Tibial nerve (tissue), 4 donors: ENCODE results near the gene RTP3. TPM values are rescaled to one million over a fixed set of nuclear protein-coding genes. Genes with fewer than 3 reads are reported as not detected.

Experiments used
- DNase-seq, 2 donors: peaks; one replicate each; pipeline ENCODE4 v3.0.0-alpha.2; 2019; ENCODE audit warnings: low spot score in 2 of 2
- H3K27ac ChIP-seq, 4 donors: fragments of 200-600 bp; sonication (generic) in 3 of 4; one replicate each; pipeline ENCODE4 v1.5.1; 2017 to 2019; ENCODE audit warnings: mild to moderate bottlenecking in 1 of 4
- H3K27me3 ChIP-seq, 2 donors: fragments of 200-600 bp; sonication (generic) in 1 of 2; one replicate each; pipeline versions ENCODE4 v1.5.1 to v1.6.0; 2017 to 2019
- H3K36me3 ChIP-seq, 3 donors: fragments of 200-600 bp; sonication (generic); one replicate each; pipeline ENCODE4 v1.5.1; 2018 to 2019
- H3K4me1 ChIP-seq, 4 donors: fragments of 200-600 bp; sonication (generic) in 3 of 4; one replicate each; pipeline ENCODE4 v1.5.1; 2017 to 2019
- H3K4me3 ChIP-seq, 4 donors: fragments of 200-600 bp; sonication (generic) in 3 of 4; one replicate each; pipeline ENCODE4 v1.5.1; 2017 to 2019; ENCODE audit warnings: mild to moderate bottlenecking in 1 of 4, moderate library complexity in 1 of 4
- H3K9me3 ChIP-seq, 4 donors: fragments of 200-600 bp; sonication (generic) in 3 of 4; one replicate each; pipeline ENCODE4 v1.5.1; 2017 to 2019
- EP300 ChIP-seq, 2 donors: sonication (generic); formaldehyde crosslinking; IDR thresholded peaks; one replicate each; pipeline ENCODE4 v1.6.1; 2017; ENCODE audit warnings: antibody characterized with exemption in 2 of 2, mild to moderate bottlenecking in 1 of 2
- POLR2A ChIP-seq, 2 donors: fragments of 450-650 bp; IDR thresholded peaks; one replicate each; pipeline ENCODE4 v1.6.1; 2017; ENCODE audit warnings: antibody characterized with exemption in 2 of 2, mild to moderate bottlenecking in 2 of 2, moderate library complexity in 2 of 2
- WGBS, 2 donors: methylation state at CpG; one replicate each; pipeline ENCODE4 v1.1.5; 2018; 5-methylcytosine and 5-hydroxymethylcytosine counted together
- total RNA-seq, 4 donors: library from RNA; depleted of rRNA; stranded (reverse); fragments of >200 nt; gene quantifications; one replicate each; pipeline ENCODE4 v1.1.0, GENCODE V29; 2016
- TF ChIP-seq, protein P1 (sequence below), 5 experiments: fragments of 200-600 bp in 3 of 5; fragments of 450-650 bp in 2 of 5; sonication (generic) in 3 of 5; IDR thresholded peaks; one replicate each; pipeline ENCODE4 v1.5.1; 2016 to 2019; ENCODE audit warnings: antibody characterized with exemption in 5 of 5, mild to moderate bottlenecking in 3 of 5, moderate library complexity in 2 of 5

RTP3 gene
- total RNA-seq, 4 donors from 2014 or later = not detected

GRCh38 chr3:46524832-46525231 lies 27.1 kb downstream of the RTP3 start:
- 85 to 88% methylated on average over 3 of the region's 3 CpGs for WGBS, 2 donors
- H3K27me3 ChIP-seq = no peaks in the 10 kb centered on the region
- H3K4me1 ChIP-seq = no peaks in the 10 kb centered on the region
- no peak overlapping the region for H3K27ac ChIP-seq
- no peaks in the 10 kb centered on the region for H3K9me3 ChIP-seq
- TF ChIP-seq, protein P1, sequence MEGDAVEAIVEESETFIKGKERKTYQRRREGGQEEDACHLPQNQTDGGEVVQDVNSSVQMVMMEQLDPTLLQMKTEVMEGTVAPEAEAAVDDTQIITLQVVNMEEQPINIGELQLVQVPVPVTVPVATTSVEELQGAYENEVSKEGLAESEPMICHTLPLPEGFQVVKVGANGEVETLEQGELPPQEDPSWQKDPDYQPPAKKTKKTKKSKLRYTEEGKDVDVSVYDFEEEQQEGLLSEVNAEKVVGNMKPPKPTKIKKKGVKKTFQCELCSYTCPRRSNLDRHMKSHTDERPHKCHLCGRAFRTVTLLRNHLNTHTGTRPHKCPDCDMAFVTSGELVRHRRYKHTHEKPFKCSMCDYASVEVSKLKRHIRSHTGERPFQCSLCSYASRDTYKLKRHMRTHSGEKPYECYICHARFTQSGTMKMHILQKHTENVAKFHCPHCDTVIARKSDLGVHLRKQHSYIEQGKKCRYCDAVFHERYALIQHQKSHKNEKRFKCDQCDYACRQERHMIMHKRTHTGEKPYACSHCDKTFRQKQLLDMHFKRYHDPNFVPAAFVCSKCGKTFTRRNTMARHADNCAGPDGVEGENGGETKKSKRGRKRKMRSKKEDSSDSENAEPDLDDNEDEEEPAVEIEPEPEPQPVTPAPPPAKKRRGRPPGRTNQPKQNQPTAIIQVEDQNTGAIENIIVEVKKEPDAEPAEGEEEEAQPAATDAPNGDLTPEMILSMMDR (IDR thresholded peaks at IDR 0.05) = no peak
- TF ChIP-seq POLR2A (IDR thresholded peaks at IDR 0.05) (no peak), EP300 (IDR thresholded peaks at IDR 0.05) (no peak)
- H3K36me3 ChIP-seq = no peaks in the 10 kb centered on the region
- H3K4me3 ChIP-seq = no peak overlapping the region
- no peak for DNase-seq

DNA sequence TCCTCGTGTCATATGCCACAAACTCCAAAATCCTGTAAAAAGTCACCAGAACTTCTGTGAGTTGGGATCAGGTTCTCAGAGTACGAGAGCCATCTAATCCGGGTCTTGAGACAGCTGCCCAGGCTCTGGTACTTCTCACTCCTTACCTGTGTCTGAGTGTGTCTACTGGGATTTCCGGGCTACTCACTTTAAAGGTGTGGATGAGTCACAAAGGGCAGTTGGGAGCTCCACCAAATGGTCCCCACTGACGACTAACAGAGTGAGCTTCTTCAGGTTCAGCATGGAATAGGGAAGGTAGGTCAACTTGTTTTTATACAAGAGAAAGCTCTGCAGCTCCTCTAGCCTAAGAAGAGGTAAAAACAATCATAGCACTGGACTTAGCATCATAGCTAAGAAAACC lies 29.5 kb downstream of the RTP3 start:
- H3K27me3 ChIP-seq = no peaks in the 10 kb centered on the region
- TF ChIP-seq EP300 (IDR thresholded peaks at IDR 0.05) (no peak), POLR2A (IDR thresholded peaks at IDR 0.05) (no peak)
- TF ChIP-seq, protein P1 (IDR thresholded peaks at IDR 0.05) = no peak
- H3K9me3 ChIP-seq = no peaks in the 10 kb centered on the region
- H3K4me1 ChIP-seq = no peaks in the 10 kb centered on the region
- no peaks in the 10 kb centered on the region for H3K36me3 ChIP-seq
- WGBS, 2 donors = 86 to 94% methylated on average over 5 of the region's 5 CpGs
- DNase-seq = no peak
- H3K4me3 ChIP-seq = no peak overlapping the region
- H3K27ac ChIP-seq = no peak overlapping the region

- DNase-seq = no peak
Measured at GRCh38 chr3:46533091-46533490, 35.3 kb downstream of the RTP3 start.

DNA sequence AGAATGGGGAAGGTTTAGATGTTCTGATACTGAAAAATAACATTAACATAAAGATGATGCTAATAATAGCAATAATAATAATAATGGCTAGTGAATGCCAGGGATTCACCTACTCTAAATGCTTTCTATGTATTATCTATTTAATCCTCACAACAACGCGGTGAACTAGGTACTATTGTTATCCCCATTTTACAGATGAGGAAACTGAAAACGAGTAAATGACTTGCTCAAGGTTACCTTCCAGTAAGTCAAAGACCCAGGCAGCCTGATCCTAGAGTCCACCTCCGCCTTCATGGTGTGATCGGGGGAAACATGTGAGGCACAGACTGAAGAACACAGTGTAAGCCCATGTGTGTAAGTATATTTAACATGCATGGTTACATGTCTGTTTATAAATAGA lies 38.0 kb downstream of the RTP3 start:
- TF ChIP-seq, protein P1 (IDR thresholded peaks at IDR 0.05) = no peak
- TF ChIP-seq EP300 (IDR thresholded peaks at IDR 0.05) (no peak), POLR2A (IDR thresholded peaks at IDR 0.05) (no peak)
- Histone ChIP-seq H3K4me3 (no peak overlapping the region), H3K27ac (no peak overlapping the region), H3K4me1 (peaks cover 0 to 11% (median 4%) of the 10 kb centered on the region in 4 donors), H3K27me3 (no peaks in the 10 kb centered on the region), H3K36me3 (no peaks in the 10 kb centered on the region), H3K9me3 (no peaks in the 10 kb centered on the region)
- DNase-seq = no peak
- 95% methylated on average over 5 of the region's 5 CpGs for WGBS, 2 donors

More at GRCh38 chr3:46533091-46533490, 35.3 kb downstream of the RTP3 start:
- TF ChIP-seq, protein P1 (IDR thresholded peaks at IDR 0.05) = no peak
- TF ChIP-seq EP300 (IDR thresholded peaks at IDR 0.05) (no peak), POLR2A (IDR thresholded peaks at IDR 0.05) (no peak)
- H3K9me3 ChIP-seq = no peaks in the 10 kb centered on the region
- H3K36me3 ChIP-seq = no peaks in the 10 kb centered on the region
- no peaks in the 10 kb centered on the region for H3K27me3 ChIP-seq
- no peak overlapping the region for H3K27ac ChIP-seq
- 78 to 82% methylated on average over 3 of the region's 3 CpGs for WGBS, 2 donors
- no peak overlapping the region for H3K4me3 ChIP-seq
- peaks cover 0 to under 1% (median 0%) of the 10 kb centered on the region in 4 donors for H3K4me1 ChIP-seq

DNA sequence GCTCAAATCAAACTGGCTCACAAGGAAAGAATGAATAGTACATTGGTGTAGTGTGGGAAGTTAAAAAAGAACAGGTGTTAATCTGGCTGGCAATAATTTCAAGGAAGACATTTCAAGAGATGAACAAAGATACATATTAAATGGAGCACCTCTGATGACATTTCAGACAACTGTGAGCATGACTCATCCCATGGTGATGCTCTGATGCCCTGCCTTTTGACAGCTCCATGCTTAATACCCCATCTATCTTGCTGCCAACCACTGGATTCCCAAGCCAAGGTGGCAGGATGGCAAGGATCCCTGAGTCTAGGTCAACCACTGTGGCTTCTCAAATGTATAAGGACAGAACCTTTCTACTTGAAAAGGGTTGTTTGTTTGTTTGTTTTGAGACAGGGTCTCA lies 39.0 kb downstream of the RTP3 start:
- no peak for DNase-seq
- TF ChIP-seq EP300 (IDR thresholded peaks at IDR 0.05) = no peak
- TF ChIP-seq, protein P1 (IDR thresholded peaks at IDR 0.05) = no peak
- TF ChIP-seq POLR2A (IDR thresholded peaks at IDR 0.05) = no peak
- Histone ChIP-seq H3K4me1 (peaks cover 0 to 11% (median 4%) of the 10 kb centered on the region in 4 donors), H3K36me3 (no peaks in the 10 kb centered on the region), H3K9me3 (no peaks in the 10 kb centered on the region), H3K27me3 (no peaks in the 10 kb centered on the region), H3K27ac (no peak overlapping the region), H3K4me3 (no peak overlapping the region)
